Activated naive CD4-positive, alpha-beta T cell treated with anti-CD3 and anti-CD28 coated beads, Interleukin-2, amount 10 ng/mL, durations not matched to agents 7 days and 5 days (primary cell): ENCODE results near the gene GAS2L1.

Source experiments
- CTCF ChIA-PET: fragments of 350-600 bp; sonication (Branson Sonifier 250); formaldehyde crosslinking; loops from one replicate; lab custom pipeline; 2021; ENCODE audit warnings: antibody characterized with exemption; lab: Charles Lee
- DNase-seq: peaks from one replicate; pipeline ENCODE4 v3.0.0-alpha.2; 2020
- H3K27ac Mint-ChIP-seq: one replicate; pipeline ENCODE4 v1.8.0; 2021; ENCODE audit warnings: mild to moderate bottlenecking, moderate library complexity, mixed read lengths
- H3K27me3 Mint-ChIP-seq: one replicate; pipeline ENCODE4 v1.8.0; 2021; ENCODE audit warnings: mild to moderate bottlenecking, mixed read lengths
- H3K36me3 Mint-ChIP-seq: one replicate; pipeline ENCODE4 v1.8.0; 2021; ENCODE audit warnings: mixed read lengths
- H3K4me1 Mint-ChIP-seq: one replicate; pipeline ENCODE4 v1.8.0; 2021; ENCODE audit warnings: mixed read lengths
- H3K4me3 Mint-ChIP-seq: one replicate; pipeline ENCODE4 v1.8.0; 2021; ENCODE audit warnings: mild to moderate bottlenecking, moderate library complexity, mixed read lengths
- H3K9me3 Mint-ChIP-seq: one replicate; pipeline ENCODE4 v1.8.0; 2021; ENCODE audit warnings: mixed read lengths

GAS2L1 gene

DNA sequence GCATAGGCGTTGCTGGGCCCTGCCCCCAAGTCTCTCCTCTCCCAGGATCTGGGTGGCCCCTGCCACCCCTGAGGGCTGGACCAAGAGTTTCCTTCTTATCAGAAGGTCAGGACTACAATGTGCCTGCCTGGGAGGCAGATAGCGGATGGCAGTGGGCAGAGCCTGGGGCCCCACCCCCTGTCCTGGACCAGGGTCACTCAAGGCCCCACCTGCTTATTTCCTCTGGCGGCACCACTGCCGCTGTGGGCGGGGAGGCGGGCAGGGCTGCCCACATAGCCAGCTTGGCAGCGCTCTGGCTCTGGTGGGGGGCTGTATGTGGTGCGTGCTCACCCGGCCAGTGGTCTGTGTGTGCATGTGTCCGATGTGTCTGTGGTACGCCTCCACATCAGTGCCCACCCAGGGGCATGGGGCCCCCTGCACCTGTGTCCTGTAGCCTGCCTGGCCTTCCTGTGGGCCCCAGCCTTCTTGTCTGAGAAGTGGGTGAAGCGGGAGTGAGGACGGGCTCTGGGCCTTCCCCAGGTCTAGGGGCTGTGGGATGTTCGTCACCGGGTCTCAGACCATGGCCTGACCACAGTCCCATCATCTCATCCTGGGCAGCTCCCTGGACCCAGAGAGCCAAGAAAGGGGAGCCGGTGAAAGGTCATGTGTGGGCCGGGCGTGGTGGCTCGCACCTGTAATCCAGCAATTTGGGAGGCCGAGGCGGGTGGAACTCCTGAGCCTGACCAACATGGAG lies 3.0 kb downstream of the GAS2L1 start:
- CTCF ChIA-PET, result no interaction called here
- Mint-ChIP-seq H3K4me1 (peaks cover 65% of the 10 kb centered on the region), H3K36me3 (no peaks in the 10 kb centered on the region), H3K27ac (no peak overlapping the region), H3K9me3 (no peaks in the 10 kb centered on the region), H3K4me3 (no peak overlapping the region), H3K27me3 (peaks cover 83% of the 10 kb centered on the region)
- DNase-seq, result peak; percentile 19

DNA sequence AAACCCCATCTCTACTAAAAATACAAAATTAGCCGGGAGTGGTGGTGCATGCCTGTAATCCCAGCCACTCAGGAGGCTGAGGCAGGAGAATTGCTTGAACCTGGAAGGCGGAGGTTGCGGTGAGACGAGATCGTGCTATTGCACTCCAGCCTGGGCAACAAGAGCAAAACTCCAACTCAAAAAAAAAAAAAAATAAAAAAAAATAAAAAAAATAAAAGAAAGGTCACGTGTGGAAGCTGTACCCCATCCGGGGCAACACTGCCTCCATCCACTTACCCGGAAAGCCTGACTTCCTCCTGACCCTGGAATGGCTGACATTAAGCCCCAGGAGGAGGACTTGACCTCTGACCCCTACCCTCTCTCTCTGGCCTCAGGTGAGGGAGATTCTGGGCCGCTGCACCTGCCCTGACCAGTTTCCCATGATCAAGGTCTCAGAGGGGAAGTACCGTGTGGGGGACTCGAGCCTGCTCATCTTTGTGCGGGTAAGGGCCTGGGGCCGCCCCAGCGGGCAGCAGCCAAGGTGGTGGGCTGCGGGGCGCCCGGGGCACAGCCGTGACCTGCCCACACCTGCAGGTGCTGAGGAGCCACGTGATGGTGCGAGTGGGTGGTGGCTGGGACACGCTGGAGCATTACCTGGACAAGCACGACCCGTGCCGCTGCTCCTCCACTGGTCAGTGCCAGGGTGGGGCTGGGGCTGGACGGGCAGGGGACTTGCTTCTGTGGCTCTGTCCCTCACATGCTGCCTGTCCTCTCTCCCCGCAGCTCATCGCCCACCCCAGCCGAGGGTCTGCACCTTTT lies 3.8 kb downstream of the GAS2L1 start:
- Mint-ChIP-seq H3K36me3 (no peaks in the 10 kb centered on the region), H3K4me1 (peaks cover 68% of the 10 kb centered on the region), H3K4me3 (no peak overlapping the region), H3K9me3 (no peaks in the 10 kb centered on the region), H3K27ac (no peak overlapping the region), H3K27me3 (peaks cover 83% of the 10 kb centered on the region)
- CTCF ChIA-PET, result interaction anchor here (0.7 kb wide), 1 partner anchor 266 kb away, joined by 3 read pairs; no protein-coding TSS in a partner anchor
- peak; percentile 18 for DNase-seq

DNA sequence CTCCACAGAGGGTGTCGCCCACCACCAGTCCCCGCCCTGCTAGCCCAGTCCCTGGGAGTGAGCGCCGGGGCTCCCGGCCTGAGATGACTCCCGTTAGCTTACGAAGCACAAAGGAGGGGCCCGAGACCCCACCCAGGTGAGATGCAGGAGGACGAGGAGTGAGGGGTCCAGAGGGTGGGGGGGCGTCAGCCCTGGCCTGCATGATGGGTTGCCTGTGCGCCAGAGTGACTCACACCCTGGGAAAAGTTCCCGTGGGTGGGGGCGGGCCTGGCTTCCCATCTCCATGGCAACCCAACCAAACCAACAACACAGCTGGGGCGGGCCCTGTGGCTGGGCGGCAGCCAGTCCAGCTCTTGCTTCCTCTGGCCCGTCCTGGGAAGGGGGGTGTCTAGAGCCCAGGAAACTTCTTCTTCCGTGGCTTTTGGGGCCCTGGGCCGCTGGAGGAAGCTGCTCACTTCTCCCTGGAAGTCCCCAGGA lies 4.5 kb downstream of the GAS2L1 start:
- CTCF ChIA-PET, result no interaction called here
- no peak overlapping the region for H3K4me3 Mint-ChIP-seq
- peaks cover 67% of the 10 kb centered on the region for H3K4me1 Mint-ChIP-seq

DNA sequence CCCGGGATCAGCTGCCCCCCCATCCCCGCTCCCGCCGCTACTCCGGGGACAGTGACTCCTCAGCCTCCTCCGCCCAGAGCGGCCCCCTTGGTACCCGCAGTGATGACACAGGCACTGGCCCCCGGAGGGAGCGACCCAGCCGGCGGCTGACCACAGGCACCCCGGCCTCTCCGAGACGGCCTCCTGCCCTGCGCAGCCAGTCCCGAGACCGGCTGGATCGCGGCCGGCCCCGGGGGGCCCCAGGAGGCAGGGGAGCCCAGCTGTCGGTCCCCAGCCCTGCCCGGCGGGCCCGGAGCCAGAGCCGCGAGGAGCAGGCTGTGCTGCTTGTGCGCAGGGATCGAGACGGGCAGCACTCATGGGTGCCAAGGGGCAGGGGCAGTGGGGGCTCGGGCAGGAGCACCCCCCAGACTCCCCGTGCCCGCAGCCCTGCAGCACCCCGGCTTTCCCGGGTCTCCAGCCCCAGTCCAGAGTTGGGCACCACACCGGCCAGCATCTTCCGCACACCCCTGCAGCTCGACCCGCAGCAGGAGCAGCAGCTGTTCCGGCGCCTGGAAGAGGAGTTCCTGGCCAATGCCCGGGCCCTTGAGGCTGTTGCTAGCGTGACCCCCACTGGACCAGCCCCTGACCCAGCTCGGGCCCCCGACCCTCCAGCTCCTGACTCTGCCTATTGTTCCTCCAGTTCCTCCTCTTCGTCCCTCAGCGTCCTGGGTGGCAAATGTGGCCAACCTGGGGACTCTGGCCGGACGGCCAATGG lies 5.2 kb downstream of the GAS2L1 start:
- Mint-ChIP-seq H3K27ac (no peak overlapping the region), H3K4me1 (peaks cover 61% of the 10 kb centered on the region), H3K36me3 (peaks cover 2% of the 10 kb centered on the region), H3K9me3 (no peaks in the 10 kb centered on the region), H3K4me3 (no peak overlapping the region), H3K27me3 (peaks cover 83% of the 10 kb centered on the region)
- CTCF ChIA-PET, result no interaction called here
- peak; percentile 18 for DNase-seq

More for the DNA sequence above, 4.5 kb downstream of the GAS2L1 start:
- peak; percentile 70 for DNase-seq
- no peak overlapping the region for H3K27ac Mint-ChIP-seq
- H3K27me3 Mint-ChIP-seq, result peaks cover 83% of the 10 kb centered on the region
- H3K36me3 Mint-ChIP-seq, result no peaks in the 10 kb centered on the region
- no peaks in the 10 kb centered on the region for H3K9me3 Mint-ChIP-seq

DNA sequence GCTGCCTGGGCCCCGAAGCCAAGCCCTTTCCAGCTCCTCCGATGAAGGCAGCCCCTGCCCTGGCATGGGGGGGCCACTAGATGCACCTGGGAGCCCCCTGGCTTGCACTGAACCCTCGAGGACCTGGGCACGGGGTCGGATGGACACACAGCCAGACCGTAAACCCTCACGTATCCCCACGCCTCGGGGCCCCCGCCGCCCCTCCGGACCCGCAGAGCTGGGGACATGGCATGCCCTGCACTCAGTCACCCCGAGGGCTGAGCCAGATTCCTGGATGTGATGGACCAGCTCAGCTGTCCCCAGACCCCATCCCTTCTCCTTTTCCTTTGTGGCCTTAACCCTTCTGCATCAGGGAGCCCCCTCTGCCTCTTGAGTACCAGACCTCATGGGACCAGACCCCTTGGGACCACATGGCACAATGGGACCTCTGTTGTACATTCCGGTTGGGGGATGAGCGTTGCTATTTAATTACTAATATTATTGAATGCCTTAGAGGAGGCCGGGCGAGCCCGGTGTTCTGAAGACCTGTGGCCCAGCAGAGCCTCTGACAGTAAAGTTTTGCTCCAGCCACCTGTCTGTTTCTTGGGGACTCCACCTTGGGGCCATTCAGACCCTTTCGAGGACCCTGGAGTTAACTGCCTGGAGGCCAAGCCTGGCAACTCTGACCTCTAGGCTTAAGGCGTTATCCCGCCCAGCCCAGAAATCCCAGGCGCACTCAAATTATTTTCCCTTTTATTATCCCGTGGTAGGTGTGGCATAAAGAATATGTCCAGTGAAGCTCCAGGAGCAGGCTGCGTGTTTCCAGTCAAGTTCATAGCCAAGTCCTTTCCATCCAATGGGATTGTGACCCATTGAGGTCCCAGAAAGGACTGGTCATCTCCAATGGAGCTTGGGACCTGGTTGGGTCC lies 6.0 kb downstream of the GAS2L1 start:
- CTCF ChIA-PET, result interaction anchor here (0.7 to 2.4 kb wide), 5 partner anchors 9 to 24 kb away, joined by 3 to 12 read pairs (median 7); no protein-coding TSS in a partner anchor
- no peak overlapping the region for H3K4me3 Mint-ChIP-seq
- H3K27ac Mint-ChIP-seq, result peak overlapping the region; percentile 19

DNA sequence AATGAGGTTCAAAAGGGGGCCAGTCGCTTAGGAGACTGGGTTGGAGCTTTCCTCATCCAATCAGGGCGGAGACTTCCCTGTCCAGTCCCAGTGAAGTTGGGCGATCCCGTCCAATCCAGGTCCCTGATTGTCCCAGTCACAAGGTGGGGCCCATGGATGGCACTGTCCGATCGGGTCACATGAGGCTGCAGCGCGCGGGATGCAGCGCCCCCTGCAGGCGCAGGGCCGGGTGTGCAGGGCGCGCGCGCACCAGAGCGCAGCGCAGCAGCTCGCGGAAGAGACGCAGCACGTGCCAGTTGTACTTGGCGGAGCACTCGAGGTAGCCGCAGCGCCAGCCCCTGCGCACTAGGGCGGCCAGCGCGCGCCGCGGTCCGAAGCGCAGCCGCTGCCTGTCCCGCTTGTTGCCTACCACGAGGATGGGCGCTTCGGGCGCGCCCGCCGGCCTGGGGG lies 6.7 kb downstream of the GAS2L1 start:
- Mint-ChIP-seq H3K4me1 (peaks cover 53% of the 10 kb centered on the region), H3K9me3 (no peaks in the 10 kb centered on the region), H3K36me3 (peaks cover 2% of the 10 kb centered on the region), H3K27ac (no peak overlapping the region), H3K27me3 (peaks cover 87% of the 10 kb centered on the region), H3K4me3 (no peak overlapping the region)
- peak; percentile 41 for DNase-seq
- CTCF ChIA-PET, result interaction anchor here (0.7 to 2.4 kb wide), 5 partner anchors 9 to 25 kb away, joined by 3 to 12 read pairs (median 7); no protein-coding TSS in a partner anchor

More for the DNA sequence above, 6.0 kb downstream of the GAS2L1 start:
- peak; percentile 13 for DNase-seq
- H3K9me3 Mint-ChIP-seq, result no peaks in the 10 kb centered on the region
- peaks cover 2% of the 10 kb centered on the region for H3K36me3 Mint-ChIP-seq
- H3K27me3 Mint-ChIP-seq, result peaks cover 87% of the 10 kb centered on the region
- H3K4me1 Mint-ChIP-seq, result peaks cover 59% of the 10 kb centered on the region

DNA sequence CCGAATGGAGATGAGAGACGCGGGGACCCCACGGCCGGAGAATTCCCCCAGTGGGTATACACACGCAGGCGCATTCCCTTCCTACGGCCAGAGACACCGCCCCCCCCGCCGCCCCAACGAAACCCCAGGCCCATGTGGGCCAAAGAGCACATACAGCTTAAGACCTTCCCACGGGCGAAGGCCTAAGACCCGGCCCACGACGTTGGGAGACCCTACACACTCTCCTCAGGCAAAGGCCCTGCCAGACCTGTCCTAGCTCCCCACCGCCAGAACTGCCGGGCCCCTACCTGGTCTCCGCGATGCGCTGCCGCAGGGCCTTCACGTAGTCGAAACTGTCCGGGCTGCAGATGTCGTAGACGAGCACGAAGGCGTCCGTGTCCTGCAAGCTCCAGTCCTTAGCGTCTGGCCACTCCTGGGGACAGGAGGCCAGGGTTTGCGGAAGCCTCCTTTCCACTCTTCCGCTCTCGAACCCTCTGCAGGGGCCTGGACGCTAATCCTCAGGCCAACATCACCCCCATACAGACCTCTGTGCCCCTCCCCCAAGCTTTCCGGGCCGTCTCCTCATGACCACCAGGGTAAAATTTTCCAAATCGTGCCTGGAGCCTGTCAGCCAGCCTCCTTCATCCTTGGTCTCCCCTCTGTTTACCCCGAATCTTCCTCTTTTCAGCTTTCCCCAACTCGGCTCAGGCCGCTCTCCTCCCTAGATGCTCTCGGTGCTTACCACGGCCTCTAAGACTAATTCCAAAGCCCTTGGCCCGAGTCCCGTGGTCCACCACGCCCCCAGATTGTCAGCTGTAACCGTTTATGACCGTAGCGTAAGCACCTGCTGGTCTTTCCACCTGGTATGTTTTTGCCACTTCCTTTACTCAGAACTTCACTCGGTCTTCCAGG lies 7.4 kb downstream of the GAS2L1 start:
- H3K36me3 Mint-ChIP-seq, result peaks cover 2% of the 10 kb centered on the region
- H3K9me3 Mint-ChIP-seq, result no peaks in the 10 kb centered on the region
- CTCF ChIA-PET, result interaction anchor here (1.2 to 2.4 kb wide), 5 partner anchors 8 to 26 kb away, joined by 3 to 12 read pairs (median 7); no protein-coding TSS in a partner anchor
- H3K4me1 Mint-ChIP-seq, result peaks cover 46% of the 10 kb centered on the region
- DNase-seq, result no peak
- H3K27me3 Mint-ChIP-seq, result peaks cover 87% of the 10 kb centered on the region
- peak overlapping the region; percentile 7 for H3K27ac Mint-ChIP-seq
- H3K4me3 Mint-ChIP-seq, result peak overlapping the region; percentile 52

DNA sequence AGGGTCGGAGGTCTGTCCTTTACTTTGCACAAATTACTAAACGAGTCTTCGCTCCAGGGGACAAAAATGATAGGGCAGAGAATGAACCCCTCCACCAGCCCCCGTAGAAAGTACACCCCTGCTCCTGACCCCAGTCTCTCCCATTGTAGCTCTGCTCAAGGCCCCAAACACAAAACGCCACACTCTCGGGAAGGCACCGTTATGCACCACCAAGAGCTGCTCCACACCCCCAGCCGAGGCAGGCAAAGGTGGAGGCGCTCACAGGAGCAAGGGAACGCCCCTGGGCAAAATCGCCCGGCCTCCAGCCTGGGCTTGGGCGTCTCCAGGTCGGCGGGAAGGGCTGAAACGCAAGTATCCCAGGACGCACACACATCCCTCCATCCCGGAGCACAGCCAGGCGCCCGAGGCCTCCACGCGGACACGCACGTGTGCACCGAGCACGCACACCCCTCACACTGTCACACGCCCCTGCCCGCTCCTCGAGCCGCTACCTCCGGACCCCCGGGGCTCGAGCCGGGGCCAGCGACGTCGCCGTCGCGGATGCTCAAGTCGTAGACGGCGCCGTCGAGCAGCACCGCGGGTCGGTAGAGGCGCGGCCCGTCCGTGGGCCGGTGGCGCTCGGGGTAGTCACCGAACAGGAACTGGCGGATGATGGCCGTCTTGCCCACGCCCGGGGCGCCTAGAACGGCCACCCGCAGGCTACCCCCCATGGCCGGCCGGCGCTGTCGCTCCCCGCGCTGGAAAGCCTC lies 8.3 kb downstream of the GAS2L1 start:
- Mint-ChIP-seq H3K27me3 (peaks cover 84% of the 10 kb centered on the region), H3K4me3 (peak overlapping the region; percentile 52), H3K36me3 (peaks cover 2% of the 10 kb centered on the region), H3K27ac (peak overlapping the region; percentile 7), H3K9me3 (no peaks in the 10 kb centered on the region), H3K4me1 (peaks cover 37% of the 10 kb centered on the region)
- DNase-seq, result no peak
- CTCF ChIA-PET, result interaction anchor here (1.2 to 2.4 kb wide), 2 partner anchors 9 to 11 kb away, joined by 3 to 12 read pairs; no protein-coding TSS in a partner anchor

DNA sequence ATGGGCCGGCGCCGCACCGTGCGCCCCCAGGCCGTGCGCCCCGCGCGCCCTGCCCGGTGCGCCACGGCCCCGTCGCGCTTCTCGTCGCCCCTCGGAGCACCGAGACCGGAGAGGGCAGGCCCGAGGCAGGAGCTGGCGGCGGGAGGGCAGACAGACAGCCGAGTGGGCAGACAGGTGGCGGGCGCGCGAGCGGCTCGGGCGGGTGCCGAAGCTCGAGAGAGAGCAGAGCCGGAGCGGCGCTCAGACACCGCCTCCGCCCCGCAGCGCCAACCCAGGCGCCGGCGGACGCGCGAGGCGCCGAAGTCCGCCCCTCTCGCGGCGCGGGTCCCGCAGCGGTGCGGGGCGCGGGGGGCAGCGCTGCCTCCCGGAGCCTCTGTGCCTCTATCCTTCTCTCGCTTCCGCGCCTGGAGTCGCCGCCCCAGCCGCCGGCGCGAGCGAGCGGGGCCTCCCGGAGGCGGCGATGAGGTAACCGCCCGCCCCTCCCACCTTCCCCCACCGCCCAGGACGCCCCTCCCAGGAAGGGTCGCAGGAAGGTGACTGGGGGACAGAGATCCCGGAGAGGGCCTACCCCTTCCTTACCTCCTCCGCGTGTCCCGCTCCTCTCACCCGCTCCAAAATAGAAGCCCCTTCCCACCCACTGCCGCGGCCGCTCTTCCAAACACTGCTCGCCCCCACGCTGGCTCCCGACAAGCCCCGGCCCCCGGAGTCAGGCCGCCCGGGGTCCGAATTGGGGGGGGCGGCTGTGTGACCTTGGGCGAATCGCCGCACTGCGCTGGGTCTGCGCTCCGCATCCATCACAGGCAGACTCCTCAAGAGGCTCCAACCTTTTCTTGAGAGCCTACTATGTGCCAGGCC lies 9.1 kb downstream of the GAS2L1 start, which contains the start of gene RASL10A:
Gene RASL10A, minus strand, starts transcription at position 412 of the 855 bp plus-strand sequence. CDS start 451 bp downstream, outside the sequence.
- Mint-ChIP-seq H3K36me3 (peaks cover 2% of the 10 kb centered on the region), H3K4me3 (peak within 1 kb of the TSS; percentile 52), H3K27ac (peak within 1 kb of the TSS; percentile 42), H3K27me3 (peaks cover 83% of the 10 kb centered on the region), H3K9me3 (no peaks in the 10 kb centered on the region), H3K4me1 (peaks cover 35% of the 10 kb centered on the region)
- CTCF ChIA-PET, result no interaction called here
- DNase-seq, result peak; percentile 32

DNA sequence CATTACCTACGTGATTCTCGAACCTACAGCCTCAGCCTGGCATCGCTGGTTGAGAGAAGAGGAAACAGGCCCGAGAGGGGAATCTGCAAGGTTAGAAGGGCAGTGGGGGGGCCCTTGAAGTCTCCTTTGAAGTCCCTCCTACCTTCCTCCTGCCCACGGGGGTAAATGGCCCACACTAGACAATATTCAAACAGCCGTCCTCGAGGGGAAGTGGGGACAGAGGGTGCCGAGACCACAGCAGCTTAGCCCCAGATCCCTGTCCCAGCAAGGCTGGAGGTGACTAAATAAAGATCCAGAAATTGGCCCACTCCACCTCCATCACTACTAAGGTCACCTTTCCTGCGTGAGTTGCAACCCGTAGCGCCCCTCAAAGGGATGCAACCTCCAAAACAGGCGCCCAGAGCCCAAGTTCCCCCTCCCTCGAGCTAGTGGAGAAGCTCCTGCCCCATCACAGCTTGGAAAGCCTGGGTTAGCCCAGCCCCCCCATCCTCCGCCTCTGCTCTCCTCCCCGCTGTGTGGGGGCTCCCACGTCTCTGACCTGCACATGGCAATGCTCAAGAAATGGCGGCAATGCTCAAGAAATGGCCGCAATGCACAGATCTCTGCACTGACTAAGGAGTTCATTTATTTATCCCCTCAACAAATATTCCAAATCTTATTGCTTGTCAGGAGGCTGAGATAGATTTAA lies 9.8 kb downstream of the GAS2L1 start:
- Mint-ChIP-seq H3K9me3 (no peaks in the 10 kb centered on the region), H3K4me1 (peaks cover 28% of the 10 kb centered on the region), H3K27me3 (peaks cover 75% of the 10 kb centered on the region), H3K4me3 (peak overlapping the region; percentile 16), H3K27ac (peak overlapping the region; percentile 42), H3K36me3 (peaks cover 2% of the 10 kb centered on the region)
- CTCF ChIA-PET, result interaction anchor here (0.7 kb wide), 2 partner anchors 65 to 698 kb away, joined by 4 to 5 read pairs; no protein-coding TSS in a partner anchor
- no peak for DNase-seq
